HFF-Myc (cell line): ENCODE measurements around the gene NECTIN3.

Experiments
- DNase-seq: peaks from one replicate; pipeline ENCODE4 v3.0.0-alpha.2; 2011; ENCODE audit warnings: low read depth; ENCODE audit errors: extremely low read depth
- H3K4me3 ChIP-seq: replicated peaks from 2 replicates; pipeline ENCODE4 v1.5.1; 2011; ENCODE audit warnings: low read depth, mild to moderate bottlenecking, control low read depth, low read length
- CTCF ChIP-seq: IDR thresholded peaks from 2 replicates; pipeline ENCODE4 v1.5.1; 2012; ENCODE audit warnings: mild to moderate bottlenecking, low read depth, low read length, control low read depth; ENCODE audit errors: missing control alignments

NECTIN3 gene

GRCh38 chr3:111069974-111070771 lies 1.4 kb upstream of the NECTIN3 start:
- no peak for TF ChIP-seq CTCF
- DNase-seq, result no peak
- H3K4me3 ChIP-seq, result peak overlapping the region; percentile 81

- no peak for DNase-seq
- peak overlapping the region; percentile 81 for H3K4me3 ChIP-seq
Observed at GRCh38 chr3:111070772-111071256, 802 bp upstream of the NECTIN3 start.

GRCh38 chr3:111072031-111072921 lies 660 bp downstream of the NECTIN3 start:
- H3K4me3 ChIP-seq, result peak overlapping the region; percentile 81
- no peak for TF ChIP-seq CTCF
- no peak for DNase-seq

More at GRCh38 chr3:111070772-111071256, 802 bp upstream of the NECTIN3 start:
- no peak for TF ChIP-seq CTCF

GRCh38 chr3:111073218-111073617 lies 1.6 kb downstream of the NECTIN3 start:
- peak overlapping the region; percentile 81 for H3K4me3 ChIP-seq
- DNase-seq, result no peak
- TF ChIP-seq CTCF, result no peak

- TF ChIP-seq CTCF, result no peak
- DNase-seq, result no peak
- H3K4me3 ChIP-seq, result no peak overlapping the region
Observed at GRCh38 chr3:111076732-111077131, 5.1 kb downstream of the NECTIN3 start.

GRCh38 chr3:111077369-111077768 lies 5.8 kb downstream of the NECTIN3 start:
- DNase-seq, result no peak
- TF ChIP-seq CTCF, result no peak
- H3K4me3 ChIP-seq, result no peak overlapping the region
